IMR-90 (cell line): ENCODE results near the gene DNAI7. TPM values are rescaled to one million over a fixed set of nuclear protein-coding genes. Genes with fewer than 3 reads are reported as not detected.

Experiments
- ATAC-seq: fragments of 200-7000 bp; cut with Tn5 transposase; 2 replicates; pipeline ENCODE4 v1.9.1; 2020; ENCODE audit warnings: low read depth, mild to moderate bottlenecking, moderate library complexity
- BruUV-seq: library from RNA; stranded (reverse); fragments of 400-500 nt; replicated peaks from 2 replicates; lab custom pipeline; 2021; lab: Mats Ljungman, UMichigan
- CTCF ChIA-PET: fragments of 300-600 bp; formaldehyde crosslinking; extraction: SDS; loops from one replicate; lab custom pipeline; 2021; ENCODE audit warnings: antibody characterized with exemption; lab: Yijun Ruan, JAX
- POLR2A ChIA-PET: fragments of 300-600 bp; sonication (Branson Sonifier 250); formaldehyde crosslinking; loops from one replicate; lab custom pipeline; 2022; ENCODE audit warnings: antibody characterized with exemption; ENCODE audit not compliant: unreplicated experiment; lab: Charles Lee
- DNase-seq: peaks from one replicate; pipeline ENCODE4 v3.0.0; 2013
- H2AFZ ChIP-seq: replicated peaks from 2 replicates; pipeline ENCODE3; 2013; ENCODE audit warnings: low read length, mild to moderate bottlenecking; ENCODE audit not compliant: poor library complexity
- H2AK5ac ChIP-seq: 2 replicates; pipeline ENCODE4 v1.6.1; 2013; ENCODE audit warnings: low read depth, low read length, inconsistent platforms
- H2AK9ac ChIP-seq: replicated peaks from 2 replicates; pipeline ENCODE3; 2013; ENCODE audit warnings: mild to moderate bottlenecking, low read depth, low read length, moderate library complexity; ENCODE audit not compliant: poor library complexity
- H2BK120ac ChIP-seq: 2 replicates; pipeline ENCODE4 v1.6.1; 2013; ENCODE audit warnings: low read depth, low read length, inconsistent platforms
- H2BK15ac ChIP-seq: 3 replicates; pipeline ENCODE4 v1.6.1; 2013; ENCODE audit warnings: low read depth, low read length, inconsistent platforms
- H2BK20ac ChIP-seq: 2 replicates; pipeline ENCODE4 v1.6.1; 2013; ENCODE audit warnings: low read depth, mild to moderate bottlenecking, inconsistent platforms, low read length, moderate library complexity
- H2BK5ac ChIP-seq: 2 replicates; pipeline ENCODE4 v1.6.1; 2013; ENCODE audit warnings: mild to moderate bottlenecking, low read depth, low read length, inconsistent platforms; ENCODE audit not compliant: poor library complexity, severe bottlenecking
- H3K14ac ChIP-seq: replicated peaks from 2 replicates; pipeline ENCODE4 v1.6.1; 2013; ENCODE audit warnings: low read depth, low read length, inconsistent platforms
- H3K18ac ChIP-seq: 2 replicates; pipeline ENCODE4 v1.6.1; 2013; ENCODE audit warnings: low read depth, low read length, control low read depth
- H3K23ac ChIP-seq: 2 replicates; pipeline ENCODE4 v1.6.1; 2013; ENCODE audit warnings: low read depth, low read length, inconsistent platforms
- H3K27ac ChIP-seq: 2 replicates; pipeline ENCODE4 v1.5.1; 2013; ENCODE audit warnings: mild to moderate bottlenecking, control low read depth, low read length; ENCODE audit not compliant: insufficient read depth
- H3K27me3 ChIP-seq: 2 replicates; pipeline ENCODE4 v1.6.1; 2013; ENCODE audit warnings: low read length; ENCODE audit not compliant: control insufficient read depth, insufficient read depth
- H3K36me3 ChIP-seq: 2 replicates; pipeline ENCODE4 v1.6.1; 2013; ENCODE audit warnings: low read length, mixed read lengths; ENCODE audit not compliant: control insufficient read depth, insufficient read depth
- H3K4ac ChIP-seq: 2 replicates; pipeline ENCODE4 v1.6.1; 2013; ENCODE audit warnings: low read depth, low read length, inconsistent platforms
- H3K4me1 ChIP-seq: 2 replicates; pipeline ENCODE4 v1.6.1; 2013; ENCODE audit warnings: low read length, mixed read lengths; ENCODE audit not compliant: control insufficient read depth, insufficient read depth
- H3K4me2 ChIP-seq: 2 replicates; pipeline ENCODE4 v1.6.1; 2013; ENCODE audit warnings: low read depth, mild to moderate bottlenecking, control low read depth, low read length, moderate library complexity
- H3K4me3 ChIP-seq: 2 replicates; pipeline ENCODE4 v1.5.1; 2013; ENCODE audit warnings: low read depth, mild to moderate bottlenecking, control low read depth, low read length, moderate library complexity; ENCODE audit not compliant: insufficient read depth
- H3K56ac ChIP-seq: 2 replicates; pipeline ENCODE4 v1.6.1; 2013; ENCODE audit warnings: low read length, inconsistent platforms; ENCODE audit not compliant: insufficient read depth; ENCODE audit errors: extremely low read depth
- H3K79me1 ChIP-seq, 2 experiments: 2 replicates each; pipeline ENCODE4 v1.6.1; 2013; ENCODE audit warnings: low read length in 2 of 2, inconsistent platforms in 1 of 2, low read depth in 1 of 2
- H3K9ac ChIP-seq: 2 replicates; pipeline ENCODE4 v1.6.1; 2013; ENCODE audit warnings: low read depth, low read length, control low read depth
- H3K9me1 ChIP-seq: 2 replicates; pipeline ENCODE4 v1.6.1; 2013; ENCODE audit warnings: low read length, inconsistent platforms; ENCODE audit not compliant: insufficient read depth
- H3K9me3 ChIP-seq: 2 replicates; pipeline ENCODE4 v1.6.1; 2013; ENCODE audit warnings: low read length; ENCODE audit not compliant: control insufficient read depth, insufficient read depth
- H4K20me1 ChIP-seq: 2 replicates; pipeline ENCODE4 v1.6.1; 2013; ENCODE audit warnings: low read length, inconsistent platforms; ENCODE audit not compliant: insufficient read depth
- H4K5ac ChIP-seq: 2 replicates; pipeline ENCODE4 v1.6.1; 2013; ENCODE audit warnings: mild to moderate bottlenecking, low read depth, low read length, control low read depth
- H4K8ac ChIP-seq, 2 experiments: 2 replicates each; pipeline ENCODE4 v1.6.1; 2013; ENCODE audit warnings: low read depth in 2 of 2, low read length in 2 of 2, control low read depth in 1 of 2, inconsistent platforms in 1 of 2
- H4K91ac ChIP-seq: 2 replicates; pipeline ENCODE4 v1.6.1; 2013; ENCODE audit warnings: low read depth, low read length, inconsistent platforms; ENCODE audit not compliant: insufficient read depth
- FOS ChIP-seq: fragments of 150-350 bp; IDR thresholded peaks from 2 replicates; pipeline ENCODE4 v1.6.1; 2016; ENCODE audit warnings: low read depth, low read length
- USF2 ChIP-seq: fragments of 150-350 bp; IDR thresholded peaks from 2 replicates; pipeline ENCODE4 v1.6.1; 2017; ENCODE audit warnings: mild to moderate bottlenecking, antibody characterized with exemption, low read length, low read depth
- WGBS, 2 experiments: methylation state at CpG; one replicate each; pipeline versions ENCODE4 v1.1.5 to v1.1.7; 2013; ENCODE audit warnings: missing lambda C conversion rate in 2 of 2; ENCODE audit not compliant: insufficient read length in 1 of 2; ENCODE audit errors: extremely low coverage in 2 of 2; 5-methylcytosine and 5-hydroxymethylcytosine counted together
- dilution Hi-C: fragments of 300-500 bp; cut with HindIII; formaldehyde crosslinking; loops from one replicate; pipeline ENCODE4 v1.14.3; 2018; ENCODE audit warnings: low sequenced_read_pairs; ENCODE audit not compliant: unreplicated experiment
- in situ Hi-C: fragments of 300-500 bp; cut with MboI; formaldehyde crosslinking; loops from 3 replicates; pipeline ENCODE4 v1.14.3; 2019; ENCODE audit warnings: low sequenced_read_pairs, inconsistent platforms, mixed read lengths
- intact Hi-C: fragments of 100-400 bp; cut with micrococcal nuclease; formaldehyde crosslinking; loops from 2 replicates; pipeline ENCODE4 v1.10.0; 2022
- polyA plus RNA-seq, 3 experiments: library from polyadenylated mRNA; depleted of rRNA; stranded (reverse); fragments of >200 nt; gene quantifications; 2 replicates each; pipeline ENCODE4 v1.2.3, GENCODE V29; 2012; ENCODE audit warnings: low replicate concordance in 1 of 3
- total RNA-seq: library from RNA; depleted of rRNA; stranded (reverse); fragments of >200 nt; gene quantifications from 2 replicates; pipeline ENCODE4 v1.2.3, GENCODE V29; 2012

Gene DNAI7
- total and polyA plus RNA-seq, 2 of the 4 experiments (the other 2 are of a cell fraction), result under 0.01 to 0.07 TPM

- Histone ChIP-seq H3K18ac (no peak overlapping the region), H2BK5ac (peak overlapping the region; percentile 94), H2AK9ac (no peak overlapping the region), H4K20me1 (no peaks in the 10 kb centered on the region), H2BK15ac (no peak overlapping the region), H3K4me3 (no peak overlapping the region), H2AK5ac (no peak overlapping the region), H3K4ac (no peak overlapping the region), H3K56ac (no peak overlapping the region), H4K8ac (no peak overlapping the region), H3K9ac (no peak overlapping the region), H2AFZ (no peak overlapping the region), H3K9me1 (0 out of 2 replicates have a peak, but pooled peaks cover 3% of the 10 kb centered on the region), H4K91ac (no peak overlapping the region), H4K5ac (no peak overlapping the region; the same call in 1 of the 2 replicates), H2BK20ac (no peak overlapping the region), H3K4me2 (peak overlapping the region; percentile 57; the same call in 1 of the 2 replicates), H3K9me3 (no peaks in the 10 kb centered on the region), H3K4me1 (peaks cover 3% of the 10 kb centered on the region), H3K23ac (no peak overlapping the region), H3K27ac (no peak overlapping the region), H3K36me3 (no peaks in the 10 kb centered on the region), H2BK120ac (no peak overlapping the region), H3K79me1 (no peaks in the 10 kb centered on the region), H3K27me3 (no peaks in the 10 kb centered on the region), H3K14ac (no peak overlapping the region)
- ATAC-seq, result peak; percentile 80
- dilution Hi-C loops (no loop called here), intact Hi-C loops (no loop called here), in situ Hi-C loops (no loop called here)
- WGBS, 2 experiments, result no CpG with 5 or more reads among the region's 2 CpGs
- DNase-seq, result peak; percentile 94
- TF ChIP-seq USF2 (no peak), FOS (peak; percentile 44; the same call in 1 of the 2 replicates)
- no TSS peak for BruUV-seq
- ChIA-PET POLR2A (no interaction called here), CTCF (no interaction called here)
Observed at GRCh38 chr12:25187781-25188180, 7.2 kb downstream of the DNAI7 start.
